NCI-H2196 (cell line): ENCODE data around the gene GNAQ.
A peak's percentile ranks its signal among the peaks of the same experiment; 100 is the strongest.

Experiments
- DNase-seq: peaks from one replicate; lab custom pipeline; 2025; ENCODE audit not compliant: unreplicated experiment; lab: John Stamatoyannopoulos, UW

Gene GNAQ

GRCh38 chr9:77820293-77820954 lies 211.2 kb downstream of the GNAQ start:
- DNase-seq, result no peak

GRCh38 chr9:77819657-77820056 lies 212.0 kb downstream of the GNAQ start:
- DNase-seq, result no peak

- no peak for DNase-seq
Observed at GRCh38 chr9:77817590-77818311, 213.9 kb downstream of the GNAQ start.

GRCh38 chr9:77816641-77817341 lies 214.8 kb downstream of the GNAQ start:
- no peak for DNase-seq

- DNase-seq, result no peak
Observed at GRCh38 chr9:77815260-77815659, 216.4 kb downstream of the GNAQ start.

GRCh38 chr9:77811832-77812231 lies 219.8 kb downstream of the GNAQ start:
- no peak for DNase-seq

- DNase-seq, result no peak
Observed at GRCh38 chr9:77810637-77811119, 220.9 kb downstream of the GNAQ start.

- no peak for DNase-seq
Observed at GRCh38 chr9:77810047-77810446, 221.6 kb downstream of the GNAQ start.

GRCh38 chr9:77809552-77809951 lies 222.1 kb downstream of the GNAQ start:
- no peak for DNase-seq

GRCh38 chr9:77808751-77809081 lies 222.9 kb downstream of the GNAQ start:
- DNase-seq, result no peak

- DNase-seq, result no peak
Observed at GRCh38 chr9:77807846-77808750, 223.5 kb downstream of the GNAQ start.

- no peak for DNase-seq
Observed at GRCh38 chr9:77807281-77807683, 224.3 kb downstream of the GNAQ start.

GRCh38 chr9:77806741-77807140 lies 224.9 kb downstream of the GNAQ start:
- no peak for DNase-seq

- DNase-seq, result no peak
Observed at GRCh38 chr9:77805810-77806209, 225.8 kb downstream of the GNAQ start.

GRCh38 chr9:77803423-77803822 lies 228.2 kb downstream of the GNAQ start:
- DNase-seq, result no peak

- peak; percentile 24 for DNase-seq
Observed at GRCh38 chr9:77802515-77803293, 228.9 kb downstream of the GNAQ start.

GRCh38 chr9:77802064-77802463 lies 229.5 kb downstream of the GNAQ start:
- DNase-seq, result no peak

GRCh38 chr9:77800924-77801551 lies 230.6 kb downstream of the GNAQ start:
- no peak for DNase-seq

GRCh38 chr9:77798140-77798539 lies 233.5 kb downstream of the GNAQ start:
- no peak for DNase-seq

GRCh38 chr9:77794985-77795384 lies 236.6 kb downstream of the GNAQ start:
- DNase-seq, result no peak
